ENCODE data around the gene ACSM4.

ACSM4 gene

GRCh38 chr12:7339675-7340074 lies 35.8 kb downstream of the ACSM4 start:
- no peaks in the 10 kb centered on the region for H3K36me3 ChIP-seq

GRCh38 chr12:7344833-7345606 lies 41.1 kb downstream of the ACSM4 start:
- no peak for TF ChIP-seq CTCF (IDR thresholded peaks at IDR 0.05)
- no peak overlapping the region for H3K4me3 ChIP-seq (ENCODE audit: low read depth in 1 of 2, low read length in 1 of 2)
- peak overlapping the region; percentile 47 for H3K27ac ChIP-seq
- H3K4me1 ChIP-seq (ENCODE audit: control insufficient read depth in 1 of 2, insufficient read depth in 1 of 2, low read depth in 1 of 2, low read length in 1 of 2) = peaks cover 30 to 40% of the 10 kb centered on the region in 2 experiments
- no peaks in the 10 kb centered on the region for H3K36me3 ChIP-seq
- H3K27me3 ChIP-seq = peaks cover 2% of the 10 kb centered on the region
- no peaks in the 10 kb centered on the region for H3K9me3 ChIP-seq

More at GRCh38 chr12:7339675-7340074, 35.8 kb downstream of the ACSM4 start:
- Histone ChIP-seq H3K4me3 (ENCODE audit: low read depth in 1 of 2, low read length in 1 of 2) (no peak overlapping the region), H3K27ac (no peak overlapping the region), H3K9me3 (no peaks in the 10 kb centered on the region), H3K4me1 (ENCODE audit: control insufficient read depth in 1 of 2, insufficient read depth in 1 of 2, low read depth in 1 of 2, low read length in 1 of 2) (peaks cover 4 to 9% of the 10 kb centered on the region in 2 experiments), H3K27me3 (no peaks in the 10 kb centered on the region)
- no peak for TF ChIP-seq CTCF (IDR thresholded peaks at IDR 0.05)

- no peaks in the 10 kb centered on the region for H3K9me3 ChIP-seq
- H3K27ac ChIP-seq = peak overlapping the region; percentile 50
- H3K36me3 ChIP-seq = no peaks in the 10 kb centered on the region
- H3K4me3 ChIP-seq (ENCODE audit: low read depth in 1 of 2, low read length in 1 of 2) = no peak overlapping the region
- H3K4me1 ChIP-seq (ENCODE audit: control insufficient read depth in 1 of 2, insufficient read depth in 1 of 2, low read depth in 1 of 2, low read length in 1 of 2) = peaks cover 30 to 46% of the 10 kb centered on the region in 2 experiments
- TF ChIP-seq CTCF (IDR thresholded peaks at IDR 0.05) = no peak
- peaks cover 6% of the 10 kb centered on the region for H3K27me3 ChIP-seq
These were observed 42.8 kb downstream of the ACSM4 start for GRCh38 chr12:7346551-7347225.

- H3K27me3 ChIP-seq = peaks cover 6% of the 10 kb centered on the region
- TF ChIP-seq CTCF (IDR thresholded peaks at IDR 0.05) = no peak
- no peaks in the 10 kb centered on the region for H3K36me3 ChIP-seq
- H3K27ac ChIP-seq = no peak overlapping the region
- H3K4me3 ChIP-seq (ENCODE audit: low read depth in 1 of 2, low read length in 1 of 2) = no peak overlapping the region
- peaks cover 29 to 42% of the 10 kb centered on the region in 2 experiments for H3K4me1 ChIP-seq (ENCODE audit: control insufficient read depth in 1 of 2, insufficient read depth in 1 of 2, low read depth in 1 of 2, low read length in 1 of 2)
- no peaks in the 10 kb centered on the region for H3K9me3 ChIP-seq
These were observed 45.5 kb downstream of the ACSM4 start for GRCh38 chr12:7349418-7349817.

GRCh38 chr12:7351177-7351576 lies 47.3 kb downstream of the ACSM4 start:
- Histone ChIP-seq H3K27me3 (peaks cover 6% of the 10 kb centered on the region), H3K9me3 (no peaks in the 10 kb centered on the region), H3K27ac (no peak overlapping the region), H3K4me1 (ENCODE audit: control insufficient read depth in 1 of 2, insufficient read depth in 1 of 2, low read depth in 1 of 2, low read length in 1 of 2) (peaks cover 11 to 24% of the 10 kb centered on the region in 2 experiments), H3K36me3 (no peaks in the 10 kb centered on the region), H3K4me3 (ENCODE audit: low read depth in 1 of 2, low read length in 1 of 2) (no peak overlapping the region)
- TF ChIP-seq CTCF (IDR thresholded peaks at IDR 0.05) = no peak
